ENCODE results near the gene KIF12. TPM values are rescaled to one million over a fixed set of nuclear protein-coding genes. Genes with fewer than 3 reads are reported as not detected.

Gene KIF12
- total and polyA plus RNA-seq, 2 experiments from 2014 or later = 4.2 to 4.3 TPM

- H3K9me2 ChIP-seq (ENCODE audit: insufficient read depth) = 0 out of 2 replicates have a peak, but pooled peaks cover 2% of the 10 kb centered on the region
- H3K36me3 ChIP-seq (ENCODE audit: insufficient read depth) = no peaks in the 10 kb centered on the region
- no peak overlapping the region for H3K4me3 ChIP-seq
- H3K79me2 ChIP-seq (replicated peaks; ENCODE audit: insufficient read depth) = no peaks in the 10 kb centered on the region
- ATAC-seq (no peak), DNase-seq (ENCODE audit: low spot score) (no peak)
- H3K36me3 Mint-ChIP-seq (ENCODE audit: low read depth) = 0 out of 3 replicates have a peak, but pooled peaks cover 4% of the 10 kb centered on the region
- peaks cover 7% of the 10 kb centered on the region for H3K4me1 Mint-ChIP-seq
- no peak overlapping the region for H3K4me2 ChIP-seq
- no peak overlapping the region for H3K27ac ChIP-seq (ENCODE audit: low read depth)
- H3K27ac Mint-ChIP-seq = no peak overlapping the region
- H2AFZ ChIP-seq = no peak overlapping the region
- H3K27me3 Mint-ChIP-seq (ENCODE audit: insufficient read depth, low read depth, poor library complexity) = peaks cover 11% of the 10 kb centered on the region
- H4K20me1 ChIP-seq (replicated peaks; ENCODE audit: insufficient read depth) = no peaks in the 10 kb centered on the region; the same call in 1 of the 2 replicates
- H3K27me3 ChIP-seq (ENCODE audit: insufficient read depth) = no peaks in the 10 kb centered on the region
- no peaks in the 10 kb centered on the region for H3F3A ChIP-seq (replicated peaks; ENCODE audit: low read depth)
- H3K4me3 Mint-ChIP-seq = no peak overlapping the region
- H3K4me1 ChIP-seq (ENCODE audit: insufficient read depth) = no peaks in the 10 kb centered on the region
- no peak for TF ChIP-seq ETS1 (IDR thresholded peaks at IDR 0.05)
- no peak for TF ChIP-seq EZH2phosphoT487 (IDR thresholded peaks at IDR 0.05; ENCODE audit: unreplicated experiment)
- no peak for TF ChIP-seq REST (IDR thresholded peaks at IDR 0.05; ENCODE audit: unreplicated experiment)
- no peak for TF ChIP-seq ZNF462 (CRISPR knock-in tag; IDR thresholded peaks at IDR 0.05)
- no peak for TF ChIP-seq JUNB (IDR thresholded peaks at IDR 0.05; ENCODE audit: unreplicated experiment)
- no peak for TF ChIP-seq STAT1 (IDR thresholded peaks at IDR 0.05; ENCODE audit: unreplicated experiment)
- no peak for TF ChIP-seq POLR2AphosphoS5 (IDR thresholded peaks at IDR 0.05; ENCODE audit: low read depth)
- TF ChIP-seq ZNF331 (CRISPR knock-in tag; IDR thresholded peaks at IDR 0.05; ENCODE audit: low read depth) = no peak
- no peak for TF ChIP-seq CREB1 (CRISPR knock-in tag; IDR thresholded peaks at IDR 0.05; ENCODE audit: low read depth)
- TF ChIP-seq ZNF114 (CRISPR knock-in tag; IDR thresholded peaks at IDR 0.05) = no peak
- TF ChIP-seq EZH2 (IDR thresholded peaks at IDR 0.05; ENCODE audit: low read depth, unreplicated experiment) = no peak
- no peak for TF ChIP-seq NANOG (IDR thresholded peaks at IDR 0.05; ENCODE audit: borderline replicate concordance)
- no peak for TF ChIP-seq CTCF (conservative IDR thresholded peaks at IDR 0.05; ENCODE audit: low read depth in 2 of 2)
- no peaks in the 10 kb centered on the region for H3K9me3 Mint-ChIP-seq
Observed at GRCh38 chr9:114058688-114059046, 40.4 kb downstream of the KIF12 start.
